ENCODE data around the gene FOCAD.
"Not testable (repeated sequence)": the region's sequence is repeated elsewhere in the genome, so short reads cannot be mapped to it uniquely, and the experiment has no call there.

Gene FOCAD

DNA sequence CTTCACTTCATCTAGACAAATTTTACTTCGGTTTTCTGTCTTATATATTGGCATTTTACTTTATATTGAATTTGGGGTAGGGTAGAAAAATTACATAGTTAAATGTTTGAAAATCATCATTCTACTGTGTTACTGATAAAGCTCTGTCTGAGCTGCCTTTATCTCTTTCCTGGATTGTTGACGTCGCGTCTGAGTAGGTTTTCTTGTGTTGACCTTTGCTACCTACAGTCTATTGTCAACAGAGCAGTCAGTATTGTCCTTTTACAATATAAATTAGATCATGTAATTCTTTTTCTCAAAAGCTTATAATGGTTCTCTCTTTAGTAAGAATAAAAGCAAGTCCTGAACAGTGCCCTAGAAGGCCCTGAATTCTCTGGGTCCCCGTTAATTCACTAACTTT, 219.2 kb downstream of the FOCAD start:
- no peak for DNase-seq

DNA sequence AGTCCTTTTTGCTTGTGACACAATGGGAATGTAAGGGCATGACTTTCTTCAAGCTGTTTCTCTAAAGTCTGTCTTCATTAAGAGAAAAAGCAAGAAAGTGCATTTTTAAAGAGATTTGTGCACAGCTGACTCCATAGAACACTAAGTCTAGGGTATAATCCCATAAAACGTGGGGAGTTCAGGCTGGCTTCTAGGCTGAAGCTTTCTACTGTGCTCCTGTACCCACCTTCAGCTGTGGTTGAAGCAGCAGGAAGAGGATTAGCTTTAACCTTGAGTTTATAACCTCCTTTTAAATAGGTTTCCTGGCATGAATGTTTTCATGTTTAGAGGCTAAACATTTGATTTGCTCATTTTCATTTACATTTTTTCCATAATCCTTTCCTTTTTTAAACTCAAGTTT, 220.9 kb downstream of the FOCAD start:
- DNase-seq: no peak

DNA sequence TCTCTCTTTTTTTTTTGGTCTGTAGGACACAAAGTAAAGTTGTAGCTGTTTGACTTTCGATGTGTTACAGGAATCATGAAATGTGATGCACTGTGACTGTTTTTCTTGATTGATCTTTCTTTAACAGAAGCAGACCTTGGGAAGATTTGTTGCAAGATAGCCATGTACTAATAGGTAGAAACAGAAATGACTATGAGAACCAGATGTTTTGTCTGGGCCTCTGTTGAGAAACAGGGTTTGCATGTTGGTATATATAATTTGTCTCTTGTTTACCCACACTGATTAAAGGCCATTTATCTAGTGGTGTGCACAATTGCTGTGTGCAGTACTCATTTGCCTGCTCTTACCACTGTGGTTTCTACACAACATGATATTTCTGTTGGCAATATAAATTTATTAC, 222.3 kb downstream of the FOCAD start:
- no peak for DNase-seq

DNA sequence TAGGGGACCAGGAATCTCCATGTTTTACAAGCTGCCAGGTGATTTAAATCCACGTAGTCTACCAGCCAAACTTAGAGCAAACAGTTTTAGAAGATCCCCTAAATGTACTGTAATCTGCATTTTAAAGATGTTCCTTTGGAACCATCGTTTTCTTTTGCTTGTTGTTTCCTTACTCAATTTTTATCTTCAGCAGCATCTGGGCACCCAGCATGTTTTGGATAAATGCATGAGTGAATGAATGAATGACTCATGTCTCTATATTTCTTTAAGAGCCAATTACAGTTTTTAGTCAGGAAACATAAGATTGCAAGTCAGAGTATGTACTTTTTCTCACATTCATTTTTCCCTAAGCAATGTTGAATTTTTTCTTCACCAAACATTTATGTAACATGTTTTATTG, 224.4 kb downstream of the FOCAD start:
- DNase-seq: no peak

DNA sequence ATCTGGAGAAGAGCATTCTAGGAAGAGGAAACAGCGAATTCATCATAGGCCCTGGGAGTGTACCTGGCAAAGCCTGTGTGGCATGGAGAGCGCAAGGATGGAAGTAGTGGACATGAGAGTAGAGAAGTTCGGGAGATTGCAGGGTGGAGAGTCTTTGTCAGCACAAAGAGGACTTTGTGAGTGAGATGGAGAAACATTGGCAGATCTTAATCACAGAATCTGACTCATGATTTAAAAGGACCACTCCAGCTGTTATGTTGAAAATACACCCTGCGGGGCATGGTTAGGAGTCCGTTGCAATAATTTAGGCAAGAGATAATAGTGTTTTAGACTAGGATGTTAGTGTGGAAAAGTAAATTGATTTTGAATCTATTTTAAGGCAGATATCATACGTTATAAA, 230.5 kb downstream of the FOCAD start:
- DNase-seq: no peak

DNA sequence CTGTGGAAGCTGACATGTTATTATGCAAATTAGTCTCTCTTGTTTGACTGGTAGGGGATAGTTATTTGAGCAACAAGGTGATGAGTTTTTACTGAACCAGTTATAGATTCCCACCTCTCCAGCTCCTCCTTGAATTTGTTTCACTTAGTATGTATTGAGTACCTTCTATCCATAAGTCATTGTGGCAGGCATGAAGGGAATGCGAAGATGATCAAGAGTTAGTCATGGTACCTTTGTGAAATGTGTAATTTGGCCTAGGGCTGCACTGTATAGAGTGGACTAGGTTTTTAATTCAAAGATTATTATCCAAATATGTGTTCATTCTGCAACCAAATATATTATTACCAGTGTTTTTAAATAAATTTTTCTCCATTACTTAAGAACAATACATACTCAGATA, 237.3 kb downstream of the FOCAD start:
- no peak for DNase-seq

DNA sequence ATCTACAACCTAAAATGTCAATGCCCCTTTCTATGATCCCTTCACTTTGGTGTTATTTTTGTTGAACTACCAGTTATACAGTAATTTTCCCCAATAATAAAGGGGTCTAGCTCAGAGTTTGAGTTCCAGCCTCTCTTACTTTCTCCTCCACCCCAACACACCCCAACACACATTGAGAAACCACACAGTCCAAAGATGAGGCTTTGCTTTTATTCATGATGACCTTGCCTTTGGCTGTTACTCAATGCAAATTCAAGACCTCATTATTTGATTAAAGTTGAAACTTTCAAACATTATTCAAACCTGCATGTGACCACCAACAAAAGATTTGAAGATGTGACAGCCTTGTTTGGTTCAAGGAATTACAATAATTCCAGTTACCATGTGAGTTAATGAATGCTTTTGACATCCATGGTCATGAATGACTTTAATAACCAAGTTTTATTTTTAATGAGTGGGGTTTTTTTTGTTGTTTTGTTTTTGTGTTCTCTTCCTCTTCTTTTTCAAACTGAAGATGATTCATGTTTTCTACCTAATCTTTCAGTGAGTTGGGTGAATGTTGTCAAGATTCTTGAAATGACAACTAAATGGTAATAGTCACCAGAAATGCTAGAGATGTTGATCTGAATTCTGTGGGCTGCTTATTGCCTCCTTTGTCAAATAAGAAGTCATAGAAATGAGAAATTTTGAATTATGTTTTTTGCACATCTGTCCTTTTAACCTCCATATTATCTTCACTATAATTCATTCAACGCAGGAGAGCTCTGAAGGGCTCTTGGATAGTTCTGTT, 241.4 kb downstream of the FOCAD start:
- no peak for DNase-seq

DNA sequence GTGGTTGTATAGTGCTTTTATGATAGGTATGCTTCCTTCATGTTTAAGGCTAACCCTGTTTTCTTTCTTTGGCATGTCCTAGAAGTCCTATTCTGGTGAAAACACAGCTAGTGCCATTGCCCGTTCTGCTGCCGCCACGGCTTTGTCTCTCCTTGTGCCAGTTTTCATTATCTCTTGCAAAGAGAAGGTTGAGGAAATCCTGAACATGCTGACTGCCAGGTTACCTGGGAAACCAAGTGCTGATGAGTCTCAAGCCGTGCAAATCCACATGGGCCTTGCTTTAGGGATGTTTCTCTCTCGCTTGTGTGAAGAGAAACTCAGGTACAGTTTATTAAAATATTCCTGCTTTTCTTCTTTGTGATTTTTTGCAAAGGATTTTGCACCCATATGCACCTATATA, 245.2 kb downstream of the FOCAD start:
- DNase-seq: no peak

DNA sequence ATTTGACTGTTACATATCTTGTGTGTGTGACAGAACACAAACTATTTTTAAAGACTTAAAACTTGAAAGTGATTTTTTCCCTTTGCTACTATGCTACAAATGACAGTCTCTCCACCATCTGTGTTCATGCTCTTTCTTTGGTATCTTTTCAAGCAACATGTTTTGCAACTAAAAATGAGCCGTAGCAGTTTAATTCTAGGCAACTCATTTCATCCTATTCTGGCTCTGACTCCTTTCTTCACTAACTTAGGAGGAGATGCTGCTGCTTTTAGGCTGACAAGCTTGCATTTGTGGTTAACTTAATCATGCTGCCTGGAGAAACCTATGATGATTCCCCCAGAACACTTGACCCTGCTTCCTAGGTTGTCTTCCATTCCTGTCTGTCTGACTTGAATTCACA, 246.8 kb downstream of the FOCAD start:
- no peak for DNase-seq

DNA sequence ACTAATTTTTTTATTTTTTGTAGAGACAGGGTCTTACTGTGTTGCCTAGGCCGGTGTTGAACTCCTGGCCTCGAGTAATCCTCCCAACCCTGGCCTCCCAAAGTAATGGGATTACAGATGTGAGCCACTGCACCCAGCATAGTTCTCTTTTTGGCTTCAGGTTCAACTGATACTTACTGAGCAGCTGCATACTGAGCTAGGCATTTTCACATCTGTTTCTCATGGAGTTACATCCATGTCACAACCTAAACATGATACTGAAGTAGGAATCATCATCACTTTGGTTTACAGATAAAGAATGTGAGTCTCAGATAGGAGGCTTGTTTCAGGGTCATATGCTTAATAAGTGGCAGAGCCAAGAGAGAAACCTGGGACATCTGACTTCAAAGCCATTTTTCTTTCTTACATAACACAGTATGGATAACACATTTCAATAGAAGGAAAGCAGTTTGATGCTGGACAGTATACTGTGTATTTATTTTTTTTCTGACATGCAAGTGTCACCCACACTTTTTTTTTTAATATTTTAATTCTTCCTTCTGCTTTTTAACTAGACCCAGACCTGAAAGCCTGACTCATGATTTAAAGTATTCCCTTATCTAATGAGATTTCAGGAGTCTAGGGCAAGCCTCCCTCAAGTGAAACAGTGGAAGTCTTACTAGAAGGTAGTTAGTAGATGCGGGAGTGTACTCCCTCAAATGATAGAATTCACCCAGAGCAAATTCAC, 256.6 kb downstream of the FOCAD start:
- DNase-seq: no peak

DNA sequence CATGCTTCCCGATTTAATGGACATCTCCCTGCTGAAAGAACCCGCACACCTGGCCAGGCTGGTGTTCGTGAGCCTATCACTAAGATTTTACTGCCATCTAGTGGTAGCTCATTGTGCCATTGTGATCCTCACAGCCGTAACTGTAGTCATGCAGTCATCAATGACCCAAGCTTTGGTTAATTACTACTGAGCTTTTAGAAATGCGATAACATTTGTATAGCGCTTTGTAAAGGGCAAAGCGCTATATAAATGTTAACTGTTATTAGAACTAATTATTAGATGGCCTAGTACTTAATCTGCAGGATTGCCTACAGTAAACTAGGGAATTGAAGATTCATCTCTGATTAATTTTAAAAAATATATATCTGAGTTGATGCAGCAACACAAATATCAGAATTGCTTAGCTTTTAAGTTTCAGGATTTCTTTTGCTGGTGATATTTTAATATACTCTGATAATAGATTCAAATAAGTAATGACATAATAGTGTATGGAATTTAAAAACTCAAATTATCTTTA, 257.2 kb downstream of the FOCAD start:
- DNase-seq: peak; percentile 59 to 77

DNA sequence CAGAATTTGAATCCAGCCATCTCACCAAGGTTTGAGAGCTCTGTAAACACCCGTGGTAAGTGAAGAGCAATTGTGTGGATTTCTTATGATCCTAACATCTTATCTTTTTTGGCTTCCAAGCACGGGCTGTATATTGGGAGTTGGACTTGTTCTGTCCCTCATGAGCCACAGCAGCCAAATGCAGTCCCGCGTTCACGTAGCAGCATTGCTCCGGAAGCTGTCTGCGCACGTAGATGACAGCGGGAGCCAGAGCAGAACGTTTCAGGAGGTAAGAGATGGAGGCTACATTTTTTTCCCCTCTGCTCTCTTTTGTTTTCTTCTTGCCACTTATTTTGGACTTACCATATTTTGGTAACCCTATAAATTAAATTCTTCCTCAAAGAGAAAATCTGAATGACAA, 260.4 kb downstream of the FOCAD start:
- DNase-seq: no peak

DNA sequence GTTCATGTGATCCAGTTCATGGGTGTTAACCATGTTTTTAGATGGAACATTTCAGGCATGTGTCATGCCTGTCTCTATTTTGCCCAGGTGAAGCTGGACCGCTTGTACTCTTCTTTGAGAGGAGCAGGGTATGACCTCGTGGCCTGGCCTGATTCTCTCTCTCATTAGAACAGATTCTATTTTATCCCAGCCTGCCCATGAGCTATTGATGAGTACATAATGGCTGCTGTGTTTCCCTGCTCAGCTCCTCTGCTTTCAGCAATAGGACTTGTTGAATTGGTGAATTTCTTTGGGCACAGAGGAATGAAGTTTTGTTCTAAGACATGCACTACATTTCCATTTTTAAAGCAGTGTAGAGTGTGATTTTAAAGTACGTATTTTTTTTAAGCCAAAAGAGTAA, 261.2 kb downstream of the FOCAD start:
- DNase-seq: no peak

DNA sequence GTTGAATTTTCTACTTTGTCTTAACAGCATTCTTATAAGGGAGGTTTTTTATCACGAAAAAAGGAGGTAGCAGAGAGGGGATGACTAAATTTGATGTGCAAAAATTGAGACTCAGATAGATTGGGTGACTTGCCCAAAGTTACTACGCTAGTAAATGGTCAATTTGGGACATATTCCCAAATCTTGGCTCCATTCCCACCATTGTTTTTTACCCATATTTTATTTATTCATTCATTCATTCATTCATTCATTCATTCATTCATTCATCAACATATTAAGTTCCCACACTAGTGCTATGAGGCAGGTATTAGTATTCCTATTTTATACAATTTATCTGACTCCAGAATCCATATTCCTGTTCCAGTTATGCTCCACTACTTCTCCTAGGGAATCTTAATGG, 261.8 kb downstream of the FOCAD start:
- DNase-seq: no peak

DNA sequence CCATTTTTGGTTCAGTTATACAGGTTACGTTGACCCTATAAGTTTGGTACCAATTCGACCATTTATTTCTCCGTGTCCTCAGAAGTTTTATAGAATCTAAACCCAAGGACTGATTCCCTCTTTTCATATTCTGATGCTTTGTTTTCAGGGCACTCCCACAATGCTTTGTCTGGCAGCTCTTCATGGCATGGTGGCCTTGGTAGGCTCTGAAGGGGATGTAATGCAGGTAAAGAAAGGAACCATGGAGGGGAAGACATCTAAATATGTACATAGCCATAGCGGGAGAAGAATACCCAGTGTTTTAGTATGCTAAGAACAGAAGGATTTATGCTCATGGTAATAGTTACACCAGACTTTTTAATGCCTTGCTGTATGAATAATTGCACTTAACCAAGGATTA, 264.6 kb downstream of the FOCAD start:
- DNase-seq: no peak

DNA sequence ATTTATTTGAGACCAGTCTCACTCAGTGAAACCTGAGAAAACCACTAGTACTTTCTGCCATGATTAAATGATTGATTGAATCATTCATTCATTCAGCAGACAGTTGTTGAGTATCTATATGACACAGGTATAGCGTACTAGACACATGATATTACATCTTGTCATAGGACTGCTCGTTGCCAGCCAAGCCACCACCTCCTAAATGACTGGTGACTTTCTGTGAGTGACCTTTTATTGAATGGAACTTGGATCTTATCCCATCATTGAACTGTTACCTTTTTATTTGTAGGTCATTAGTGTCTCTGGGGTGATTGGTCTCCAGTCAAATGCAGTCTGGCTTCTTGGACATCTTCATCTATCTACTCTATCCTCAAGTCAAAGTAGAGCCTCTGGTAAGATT, 266.6 kb downstream of the FOCAD start:
- DNase-seq: no peak

DNA sequence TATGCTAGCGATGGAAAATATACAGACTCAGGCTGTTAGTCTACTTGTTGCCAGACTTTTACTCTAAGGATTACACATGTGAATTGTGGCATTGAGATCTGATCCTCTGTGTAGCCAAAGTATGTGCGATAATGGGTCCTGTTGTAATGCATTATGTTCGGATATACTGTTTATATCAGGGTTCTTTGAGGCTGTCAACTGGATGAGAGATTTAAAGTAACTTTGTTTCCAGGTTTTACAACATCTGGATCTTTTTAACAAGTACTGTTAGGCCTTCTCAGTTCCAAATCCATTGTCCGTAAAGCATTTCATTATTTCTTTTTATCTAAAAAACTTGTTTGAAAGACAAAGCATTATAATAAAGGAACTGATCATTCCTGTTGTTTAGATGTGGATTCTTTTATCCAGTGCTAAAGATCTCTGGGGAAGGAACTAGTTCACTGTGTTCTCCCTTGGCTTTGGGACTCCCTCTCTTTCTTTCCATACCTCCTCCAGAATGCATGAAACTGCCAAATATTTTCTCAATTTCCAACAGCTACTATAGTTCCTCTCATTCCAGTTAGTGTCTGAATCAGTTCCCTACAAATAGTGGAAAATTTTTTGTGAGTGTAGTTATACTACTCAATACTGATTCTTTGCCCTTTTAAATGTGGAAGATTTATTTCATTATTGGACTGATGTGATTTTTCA, 278.6 kb downstream of the FOCAD start:
- DNase-seq: no peak

DNA sequence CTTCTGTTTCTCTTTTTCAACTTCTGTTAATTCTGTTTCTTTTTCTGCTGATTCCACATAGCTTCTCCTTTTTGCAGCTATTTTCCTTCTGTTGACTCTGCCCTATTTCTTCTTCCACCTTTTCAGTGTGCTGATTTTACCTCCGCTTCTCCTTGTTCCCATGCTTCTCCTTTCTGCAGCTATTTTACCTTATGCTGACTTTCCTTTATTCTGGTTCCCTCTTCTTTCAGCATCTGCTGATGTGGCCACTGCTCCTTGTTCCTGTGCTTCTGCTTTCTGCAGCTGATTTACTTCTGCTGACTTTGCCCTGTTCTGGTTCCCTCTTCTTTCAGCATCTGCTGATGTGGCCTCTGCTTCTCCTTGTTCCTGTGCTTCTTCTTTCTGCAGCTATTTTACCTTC, 288.6 kb downstream of the FOCAD start:
- no peak for DNase-seq

DNA sequence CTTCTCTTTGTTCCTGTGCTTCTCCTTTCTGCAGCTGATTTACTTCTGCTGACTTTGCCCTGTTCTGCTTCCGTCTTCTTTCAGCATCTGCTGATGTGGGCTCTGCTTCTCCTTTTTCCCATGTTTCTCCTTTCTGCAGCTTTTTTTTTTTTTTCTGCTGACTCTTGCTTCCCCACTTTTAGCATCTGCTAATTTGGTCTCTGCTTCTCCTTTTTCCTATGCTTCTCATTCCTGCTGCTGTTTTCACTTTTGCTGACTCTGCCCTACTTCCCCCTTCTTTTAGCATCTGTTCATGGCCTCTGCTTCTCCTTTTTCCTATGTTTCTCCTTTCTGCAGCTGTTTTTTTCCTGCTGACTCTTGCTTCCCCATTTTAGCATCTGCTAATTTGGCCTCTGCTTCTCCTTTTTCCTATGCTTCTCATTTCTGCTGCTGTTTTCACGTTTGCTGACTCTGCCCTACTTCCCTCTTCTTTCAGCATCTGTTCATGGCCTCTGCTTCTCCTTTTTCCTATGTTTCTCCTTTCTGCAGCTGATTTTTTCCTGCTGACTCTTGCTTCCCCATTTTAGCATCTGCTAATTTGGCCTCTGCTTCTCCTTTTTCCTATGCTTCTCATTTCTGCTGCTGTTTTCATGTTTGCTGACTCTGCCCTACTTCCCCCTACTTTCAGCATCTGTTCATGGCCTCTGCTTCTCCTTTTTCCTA, 289.3 kb downstream of the FOCAD start:
- DNase-seq: not testable (repeated sequence)

DNA sequence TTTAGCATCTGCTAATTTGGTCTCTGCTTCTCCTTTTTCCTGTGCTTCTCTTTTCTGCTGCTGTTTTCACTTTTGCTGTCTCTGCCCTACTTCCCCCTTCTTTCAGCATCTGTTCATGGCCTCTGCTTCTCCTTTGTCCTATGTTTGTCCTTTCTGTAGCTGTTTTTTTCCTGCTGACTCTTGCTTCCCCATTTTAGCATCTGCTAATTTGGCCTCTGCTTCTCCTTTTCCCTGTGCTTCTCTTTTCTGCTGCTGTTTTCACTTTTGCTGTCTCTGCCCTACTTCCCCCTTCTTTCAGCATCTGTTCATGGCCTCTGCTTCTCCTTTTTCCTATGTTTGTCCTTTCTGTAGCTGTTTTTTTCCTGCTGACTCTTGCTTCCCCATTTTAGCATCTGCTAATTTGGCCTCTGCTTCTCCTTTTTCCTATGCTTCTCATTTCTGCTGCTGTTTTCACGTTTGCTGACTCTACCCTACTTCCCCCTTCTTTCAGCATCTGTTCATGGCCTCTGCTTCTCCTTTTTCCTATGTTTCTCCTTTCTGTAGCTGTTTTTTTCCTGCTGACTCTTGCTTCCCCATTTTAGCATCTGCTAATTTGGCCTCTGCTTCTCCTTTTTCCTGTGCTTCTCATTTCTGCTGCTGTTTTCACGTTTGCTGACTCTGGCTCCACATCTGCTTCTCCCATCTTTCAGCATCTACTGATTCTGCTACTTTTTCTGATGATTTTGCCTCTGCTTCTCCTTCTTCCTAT, 290.3 kb downstream of the FOCAD start:
- DNase-seq: not testable (repeated sequence)

DNA sequence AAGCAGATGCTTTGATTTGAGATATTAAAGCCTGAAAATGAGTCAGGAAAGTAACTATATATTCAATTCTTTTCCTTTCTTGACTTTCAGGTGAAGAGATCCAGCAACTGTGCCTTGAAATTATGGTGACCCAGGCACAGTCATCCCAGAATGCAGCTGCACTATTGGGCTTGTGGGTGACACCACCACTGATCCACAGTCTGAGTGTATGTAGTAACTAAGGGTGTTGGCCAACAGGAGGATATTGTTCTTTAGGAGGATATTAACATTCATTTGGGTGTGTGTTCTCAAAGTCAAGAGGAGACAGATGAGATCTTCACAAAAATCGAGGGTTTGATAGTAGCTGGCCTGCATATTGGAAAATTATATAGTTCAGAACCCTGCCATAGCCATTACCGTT, 294.2 kb downstream of the FOCAD start:
- no peak for DNase-seq

DNA sequence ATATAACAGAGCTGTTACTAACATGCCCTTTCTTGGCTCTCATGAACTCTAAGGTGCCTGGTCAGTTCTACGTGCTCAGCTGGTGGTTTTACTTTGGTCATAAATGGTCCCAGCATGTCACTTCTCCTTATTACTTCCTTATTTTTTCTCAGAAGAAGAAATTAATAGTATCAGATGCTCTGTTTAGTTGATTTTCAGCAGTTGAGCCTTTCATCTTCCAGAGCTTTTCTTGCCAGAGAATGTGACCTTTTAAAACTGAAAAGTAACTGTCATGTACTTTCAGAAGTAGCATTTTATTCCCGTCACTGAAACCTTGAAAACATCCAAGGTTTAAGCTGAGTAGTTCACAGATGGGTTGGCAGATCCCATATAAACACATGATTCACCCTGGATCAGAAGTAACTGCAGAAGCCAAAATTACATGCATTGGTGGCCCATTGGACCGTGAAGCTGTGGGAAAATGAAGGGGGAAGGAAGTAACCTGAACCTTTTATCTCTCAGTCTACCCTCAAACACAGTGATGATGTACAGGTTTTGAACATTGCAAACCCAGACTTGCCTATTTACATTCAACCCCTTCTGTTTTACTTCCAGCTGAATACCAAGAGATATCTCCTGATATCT, 296.9 kb downstream of the FOCAD start:
- DNase-seq: peak in 1 of 2 donors; percentile 16
